Panc1 (cell line): ENCODE results near the gene VEZF1.

Experiments used
- POLR2AphosphoS5 ChIP-seq: IDR thresholded peaks from 2 replicates; pipeline ENCODE4 v1.6.1; 2012; ENCODE audit warnings: mild to moderate bottlenecking, low read depth, low read length, moderate library complexity
- TF ChIP-seq, protein P1 (sequence below): fragments of 450-650 bp; IDR thresholded peaks from 2 replicates; pipeline ENCODE4 v1.5.1; 2017; ENCODE audit warnings: mild to moderate bottlenecking

DNA sequence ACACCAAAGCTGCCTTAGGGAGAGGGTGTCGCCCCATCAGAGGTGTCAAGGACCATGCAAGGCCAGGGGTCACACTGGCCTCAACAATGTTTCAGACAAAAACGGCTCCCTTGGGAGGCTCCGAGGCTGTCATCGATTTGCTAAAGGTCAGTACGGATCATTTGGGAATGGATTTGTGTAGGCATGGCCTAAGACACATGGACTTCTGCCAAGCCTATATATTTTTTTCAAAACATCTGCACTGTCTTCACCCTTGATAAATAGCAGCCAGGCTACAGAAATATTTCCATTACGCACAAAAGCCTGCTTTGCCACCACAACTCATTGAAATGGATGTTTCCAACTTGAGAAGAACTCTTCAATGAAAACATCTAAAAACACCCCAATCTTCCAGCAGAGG lies 43.1 kb downstream of the VEZF1 start:
- TF ChIP-seq, protein P1, sequence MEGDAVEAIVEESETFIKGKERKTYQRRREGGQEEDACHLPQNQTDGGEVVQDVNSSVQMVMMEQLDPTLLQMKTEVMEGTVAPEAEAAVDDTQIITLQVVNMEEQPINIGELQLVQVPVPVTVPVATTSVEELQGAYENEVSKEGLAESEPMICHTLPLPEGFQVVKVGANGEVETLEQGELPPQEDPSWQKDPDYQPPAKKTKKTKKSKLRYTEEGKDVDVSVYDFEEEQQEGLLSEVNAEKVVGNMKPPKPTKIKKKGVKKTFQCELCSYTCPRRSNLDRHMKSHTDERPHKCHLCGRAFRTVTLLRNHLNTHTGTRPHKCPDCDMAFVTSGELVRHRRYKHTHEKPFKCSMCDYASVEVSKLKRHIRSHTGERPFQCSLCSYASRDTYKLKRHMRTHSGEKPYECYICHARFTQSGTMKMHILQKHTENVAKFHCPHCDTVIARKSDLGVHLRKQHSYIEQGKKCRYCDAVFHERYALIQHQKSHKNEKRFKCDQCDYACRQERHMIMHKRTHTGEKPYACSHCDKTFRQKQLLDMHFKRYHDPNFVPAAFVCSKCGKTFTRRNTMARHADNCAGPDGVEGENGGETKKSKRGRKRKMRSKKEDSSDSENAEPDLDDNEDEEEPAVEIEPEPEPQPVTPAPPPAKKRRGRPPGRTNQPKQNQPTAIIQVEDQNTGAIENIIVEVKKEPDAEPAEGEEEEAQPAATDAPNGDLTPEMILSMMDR, result no peak
- no peak for TF ChIP-seq POLR2AphosphoS5
